HG02840 (cell line): ENCODE results near the gene PRR7.

Source experiments
- ATAC-seq: cut with Tn5 transposase; IDR thresholded peaks from one replicate; pipeline ENCODE4 v1.9.1; 2021; ENCODE audit warnings: mild to moderate bottlenecking, moderate library complexity, moderate number of reproducible peaks; ENCODE audit not compliant: unreplicated experiment, low FRiP score

PRR7 gene

GRCh38 chr5:177466861-177467260, 20.2 kb downstream of the PRR7 start:
- ATAC-seq = no peak

GRCh38 chr5:177467436-177467835, 20.8 kb downstream of the PRR7 start:
- no peak for ATAC-seq

GRCh38 chr5:177468329-177468684, 21.7 kb downstream of the PRR7 start:
- ATAC-seq = no peak

- ATAC-seq = no peak
Measured at GRCh38 chr5:177468685-177469628, 22.3 kb downstream of the PRR7 start.

- ATAC-seq = no peak
Measured at GRCh38 chr5:177469750-177470525, 23.3 kb downstream of the PRR7 start.

- ATAC-seq = no peak
Measured at GRCh38 chr5:177470759-177471536, 24.3 kb downstream of the PRR7 start.

- no peak for ATAC-seq
Measured at GRCh38 chr5:177471610-177472356, 25.2 kb downstream of the PRR7 start.

- ATAC-seq = no peak
Measured at GRCh38 chr5:177472460-177473442, 26.1 kb downstream of the PRR7 start.

- ATAC-seq = no peak
Measured at GRCh38 chr5:177473443-177474001, 26.9 kb downstream of the PRR7 start, which contains the start of gene DBN1. Gene DBN1 (minus strand): TSS chr5:177473634. CDS start chr5:177473521, 113 bp downstream.

- no peak for ATAC-seq
Measured at GRCh38 chr5:177474002-177474476, 27.4 kb downstream of the PRR7 start.

GRCh38 chr5:177474846-177475562, 28.4 kb downstream of the PRR7 start:
- ATAC-seq = no peak

- no peak for ATAC-seq
Measured at GRCh38 chr5:177475563-177476427, 29.2 kb downstream of the PRR7 start.

GRCh38 chr5:177476531-177477233, 30.1 kb downstream of the PRR7 start:
- ATAC-seq = no peak

- no peak for ATAC-seq
Measured at GRCh38 chr5:177477701-177478477, 31.3 kb downstream of the PRR7 start.
